Heart left ventricle (tissue), 16 donors: ENCODE measurements around the gene CHCHD4. TPM values are rescaled to one million over a fixed set of nuclear protein-coding genes. Genes with fewer than 3 reads are reported as not detected.

Experiments
- ATAC-seq, 4 donors: fragments of 200-7000 bp; cut with Tn5 transposase; one replicate each; pipeline ENCODE4 v1.9.1; 2020 to 2022; ENCODE audit warnings: moderate library complexity in 4 of 4, mild to moderate bottlenecking in 3 of 4, moderate number of reproducible peaks in 1 of 4
- DNase-seq, 5 donors: peaks; one replicate each; pipeline ENCODE4 v3.0.0-alpha.2; 2020
- H3K27ac ChIP-seq, 12 donors: fragments of 200-600 bp; sonication (generic) in 4 of 12; one replicate each; pipeline versions ENCODE4 v1.5.0 to v1.8.0; 2016 to 2022; ENCODE audit warnings: mild to moderate bottlenecking in 2 of 12
- H3K27me3 ChIP-seq, 9 donors: fragments of 200-600 bp; sonication (generic) in 2 of 9; one replicate each; pipeline versions ENCODE4 v1.5.1 to v1.8.0; 2016 to 2022; ENCODE audit warnings: mild to moderate bottlenecking in 3 of 9
- H3K36me3 ChIP-seq, 9 donors: fragments of 200-600 bp; sonication (generic) in 2 of 9; one replicate each; pipeline versions ENCODE4 v1.5.0 to v1.8.0; 2018 to 2022; ENCODE audit warnings: mild to moderate bottlenecking in 2 of 9
- H3K4me1 ChIP-seq, 12 donors: fragments of 200-600 bp; sonication (generic) in 4 of 12; one replicate each; pipeline versions ENCODE4 v1.5.0 to v1.8.0; 2016 to 2022; ENCODE audit warnings: mild to moderate bottlenecking in 3 of 12
- H3K4me3 ChIP-seq, 12 donors: fragments of 200-600 bp; sonication (generic) in 4 of 12; one replicate each; pipeline versions ENCODE4 v1.5.0 to v1.8.0; 2017 to 2022; ENCODE audit warnings: mild to moderate bottlenecking in 9 of 12, moderate library complexity in 4 of 12
- H3K9me3 ChIP-seq, 12 donors: fragments of 200-600 bp; sonication (generic) in 4 of 12; one replicate each; pipeline versions ENCODE4 v1.5.0 to v1.8.0; 2016 to 2022; ENCODE audit warnings: mild to moderate bottlenecking in 1 of 12
- CTCF ChIP-seq, 12 donors: fragments of 200-600 bp; sonication (generic) in 4 of 12; IDR thresholded peaks; one replicate each; pipeline versions ENCODE4 v1.5.0 to v1.8.0; 2018 to 2022; ENCODE audit warnings: antibody characterized with exemption in 12 of 12, mild to moderate bottlenecking in 5 of 12
- POLR2A ChIP-seq, 2 donors: fragments of 450-650 bp; IDR thresholded peaks; one replicate each; pipeline ENCODE4 v1.6.1; 2017; ENCODE audit warnings: antibody characterized with exemption in 2 of 2, mild to moderate bottlenecking in 2 of 2, moderate library complexity in 2 of 2
- WGBS, 4 donors: extraction: QIAGEN DNeasy Blood & Tissue Kit in 2 of 4; methylation state at CpG; one replicate each; pipeline versions ENCODE4 v1.1.5 to v1.1.7; 2013 to 2018; 5-methylcytosine and 5-hydroxymethylcytosine counted together
- intact Hi-C, 10 donors: fragments of 100-400 bp; cut with DNase I; formaldehyde crosslinking; loops; one replicate each; pipeline versions ENCODE4 v1.11.1 to v1.14.2; 2022
- polyA plus RNA-seq, 2 donors: library from polyadenylated mRNA; stranded (reverse); fragments of 200-250 nt; gene quantifications; one replicate each; pipeline ENCODE4 v1.2.3, GENCODE V29; 2013
- total RNA-seq, 9 donors: library from RNA; depleted of rRNA in 2 of 9; stranded (reverse); fragments of >200 nt in 2 of 9; fragmentation: NEBNext Ultra II Directional in 3 of 9; extraction: Animal tissue kit (Norgen Biotek cat#: 25700) in 3 of 9; gene quantifications; one replicate each; pipeline versions ENCODE4 v1.1.0 to v1.2.4, GENCODE V29; 2016 to 2023
- donor health status: ischemic (EF 13 %, LVEDD 7.1; RV severe dilation, severe dysfunction).
- donor health status: healthy with polysubstance abuse.
- donor health status: DM: no; HTN: yes; CAD: no.
- donor health status: DM: no; HTN: no; CAD: no.
- donor health status: ischemic (EF 25% LVEDD 6.9; RV normal size, moderate dysfunction).
- donor health status: ischemic (EF 25% LVEDD 5.7; RV mildly dilated, moderate dysfunction).
- donor health status: healthy.
- donor health status: DM: yes; HTN: yes; CAD: no.
- donor health status: ischemic (EF 35%, LVEDD 5.7; RV mildly dilated, moderate dysfunction).
- donor health status: nonischemic (EF 11% LVEDD 7.7; RV severe dilation, severe dysfunction).
- donor health status: DM: yes; HTN: yes; CAD: no.
- donor health status: PGD.
- donor health status: ischemic (EF 29% LVEDD 5.4; RV normal size, mild dysfunction).
- donor health status: nonischemic (EF 23%, LVEDD 6.1; RV moderate dilation, normal function).

CHCHD4 gene
- total and polyA plus RNA-seq, 11 donors, result 14.8 to 31.3 (median 25.9) TPM

DNA sequence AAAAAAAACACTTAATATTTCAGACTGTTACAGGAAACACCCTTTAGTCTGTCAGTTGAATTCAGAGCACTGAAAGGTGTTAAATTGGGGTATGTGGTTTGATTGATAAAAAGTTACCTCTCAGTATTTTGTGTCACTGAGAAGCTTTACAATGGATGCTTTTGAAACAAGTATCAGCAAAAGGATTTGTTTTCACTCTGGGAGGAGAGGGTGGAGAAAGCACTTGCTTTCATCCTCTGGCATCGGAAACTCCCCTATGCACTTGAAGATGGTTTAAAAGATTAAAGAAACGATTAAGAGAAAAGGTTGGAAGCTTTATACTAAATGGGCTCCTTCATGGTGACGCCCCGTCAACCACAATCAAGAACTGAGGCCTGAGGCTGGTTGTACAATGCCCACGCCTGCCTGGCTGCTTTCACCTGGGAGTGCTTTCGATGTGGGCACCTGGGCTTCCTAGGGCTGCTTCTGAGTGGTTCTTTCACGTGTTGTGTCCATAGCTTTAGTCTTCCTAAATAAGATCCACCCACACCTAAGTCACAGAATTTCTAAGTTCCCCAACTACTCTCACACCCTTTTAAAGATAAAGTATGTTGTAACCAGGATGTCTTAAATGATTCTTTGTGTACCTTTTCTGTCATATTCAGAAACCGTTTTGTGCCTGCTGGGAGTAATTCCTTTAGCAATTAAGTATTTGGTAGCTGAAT, 18.0 kb upstream of the CHCHD4 start:
- Histone ChIP-seq H3K27me3 (no peaks in the 10 kb centered on the region), H3K4me3 (no peak overlapping the region), H3K36me3 (peaks cover 0 to 79% (median 60%) of the 10 kb centered on the region in 9 donors), H3K4me1 (peaks cover 0 to 70% (median 36%) of the 10 kb centered on the region in 12 donors), H3K27ac (peak overlapping the region in 10 of 12 donors; percentile 13 to 91 (median 81)), H3K9me3 (no peaks in the 10 kb centered on the region)
- intact Hi-C loops, result loop anchor here in 1 of 10 donors (10.0 kb wide), 1 partner anchor 488 kb away; no protein-coding TSS in a partner anchor
- TF ChIP-seq POLR2A (IDR thresholded peaks at IDR 0.05) (no peak), CTCF (IDR thresholded peaks at IDR 0.05) (no peak)
- ATAC-seq (no peak), DNase-seq (no peak)
- 81 to 88% (median 83%) methylated on average over 8 of the region's 8 CpGs for WGBS, 4 donors

DNA sequence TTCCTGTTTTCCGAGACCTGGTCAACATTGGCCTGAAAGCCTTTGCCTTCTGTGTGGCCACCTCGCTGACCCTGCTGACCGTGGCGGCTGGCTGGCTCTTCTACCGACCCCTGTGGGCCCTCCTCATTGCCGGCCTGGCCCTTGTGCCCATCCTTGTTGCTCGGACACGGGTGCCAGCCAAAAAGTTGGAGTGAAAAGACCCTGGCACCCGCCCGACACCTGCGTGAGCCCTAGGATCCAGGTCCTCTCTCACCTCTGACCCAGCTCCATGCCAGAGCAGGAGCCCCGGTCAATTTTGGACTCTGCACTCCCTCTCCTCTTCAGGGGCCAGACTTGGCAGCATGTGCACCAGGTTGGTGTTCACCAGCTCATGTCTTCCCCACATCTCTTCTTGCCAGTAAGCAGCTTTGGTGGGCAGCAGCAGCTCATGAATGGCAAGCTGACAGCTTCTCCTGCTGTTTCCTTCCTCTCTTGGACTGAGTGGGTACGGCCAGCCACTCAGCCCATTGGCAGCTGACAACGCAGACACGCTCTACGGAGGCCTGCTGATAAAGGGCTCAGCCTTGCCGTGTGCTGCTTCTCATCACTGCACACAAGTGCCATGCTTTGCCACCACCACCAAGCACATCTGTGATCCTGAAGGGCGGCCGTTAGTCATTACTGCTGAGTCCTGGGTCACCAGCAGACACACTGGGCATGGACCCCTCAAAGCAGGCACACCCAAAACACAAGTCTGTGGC, 17.1 kb upstream of the CHCHD4 start:
- Histone ChIP-seq H3K27me3 (no peaks in the 10 kb centered on the region), H3K9me3 (no peaks in the 10 kb centered on the region), H3K4me1 (peaks cover 0 to 66% (median 41%) of the 10 kb centered on the region in 12 donors), H3K36me3 (peaks cover 0 to 78% (median 56%) of the 10 kb centered on the region in 9 donors), H3K4me3 (no peak overlapping the region), H3K27ac (peak overlapping the region in 10 of 12 donors; percentile 13 to 91 (median 81))
- TF ChIP-seq CTCF (IDR thresholded peaks at IDR 0.05), result no peak
- no peak for TF ChIP-seq POLR2A (IDR thresholded peaks at IDR 0.05)
- 75 to 89% (median 78%) methylated on average over 14 to 19 of the region's 19 CpGs for WGBS, 4 donors
- ATAC-seq (peak; percentile 66 to 76 (median 68)), DNase-seq (peak in 4 of 5 donors; percentile 43 to 81 (median 66))
- intact Hi-C loops, result loop anchor here in 1 of 10 donors (10.0 kb wide), 1 partner anchor 487 kb away; no protein-coding TSS in a partner anchor

DNA sequence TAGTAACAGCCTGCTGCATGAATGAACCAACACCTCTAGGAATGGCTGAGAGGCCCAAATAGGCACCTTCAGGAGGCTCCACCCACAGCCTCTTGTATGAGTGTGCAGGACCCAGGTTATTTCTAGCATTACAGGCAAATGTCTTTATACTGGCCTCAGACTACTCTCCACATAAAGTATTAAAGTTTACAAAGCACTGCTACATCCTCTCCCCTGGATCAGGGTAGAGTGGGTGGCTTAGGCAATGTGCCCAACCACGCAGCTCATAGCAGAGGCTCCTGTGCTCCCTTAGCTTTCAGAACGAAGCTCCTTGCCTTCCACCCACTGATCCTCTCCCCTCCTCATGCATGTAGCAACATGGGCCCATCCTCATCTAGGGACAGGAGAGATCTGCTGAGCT, 16.5 kb upstream of the CHCHD4 start:
- Histone ChIP-seq H3K27me3 (no peaks in the 10 kb centered on the region), H3K4me1 (peaks cover 0 to 67% (median 45%) of the 10 kb centered on the region in 12 donors), H3K27ac (peak overlapping the region in 6 of 12 donors; percentile 39 to 91 (median 78)), H3K36me3 (peaks cover 0 to 78% (median 53%) of the 10 kb centered on the region in 9 donors), H3K9me3 (no peaks in the 10 kb centered on the region), H3K4me3 (no peak overlapping the region)
- intact Hi-C loops, result loop anchor here in 1 of 10 donors (10.0 kb wide), 1 partner anchor 486 kb away; no protein-coding TSS in a partner anchor
- ATAC-seq (no peak), DNase-seq (peak in 1 of 5 donors; percentile 3)
- 72 to 78% (median 78%) methylated on average over 2 of the region's 2 CpGs for WGBS, 4 donors
- no peak for TF ChIP-seq CTCF (IDR thresholded peaks at IDR 0.05)
- TF ChIP-seq POLR2A (IDR thresholded peaks at IDR 0.05), result no peak

GRCh38 chr3:14140668-14141067, 16.0 kb upstream of the CHCHD4 start:
- TF ChIP-seq POLR2A (IDR thresholded peaks at IDR 0.05) (no peak), CTCF (IDR thresholded peaks at IDR 0.05) (no peak)
- ATAC-seq (no peak), DNase-seq (no peak)
- H3K27ac ChIP-seq, result peak overlapping the region in 2 of 12 donors; percentile 2 to 10
- peaks cover 0 to 62% (median 44%) of the 10 kb centered on the region in 12 donors for H3K4me1 ChIP-seq
- H3K27me3 ChIP-seq, result no peaks in the 10 kb centered on the region
- intact Hi-C loops, result loop anchor here in 1 of 10 donors (10.0 kb wide), 1 partner anchor 486 kb away; no protein-coding TSS in a partner anchor
- H3K4me3 ChIP-seq, result no peak overlapping the region
- WGBS, 4 donors, result 75 to 92% (median 86%) methylated on average over 1 to 2 of the region's 2 CpGs
- H3K9me3 ChIP-seq, result no peaks in the 10 kb centered on the region
- peaks cover 0 to 78% (median 56%) of the 10 kb centered on the region in 9 donors for H3K36me3 ChIP-seq
